T-helper 1 cell treated with Interleukin-12 subunit alpha and Interleukin-12 subunit beta and Interleukin-4 antibody, amounts not matched to agents 30 ng/mL and 1 ng/mL, for 36 hours (primary cell): ENCODE measurements around the gene LST1. TPM values are rescaled to one million over a fixed set of nuclear protein-coding genes. Genes with fewer than 3 reads are reported as not detected.

ENCODE experiments used
- intact Hi-C: fragments of 100-400 bp; cut with micrococcal nuclease; formaldehyde crosslinking; loops from one replicate; pipeline ENCODE4 v1.15.1; 2024
- total RNA-seq: library from RNA; stranded (reverse); gene quantifications from 2 replicates; pipeline ENCODE4 v1.2.3, GENCODE V29; 2022

The LST1 gene
- total RNA-seq, 1 donor from 2014 or later: 171 TPM

DNA sequence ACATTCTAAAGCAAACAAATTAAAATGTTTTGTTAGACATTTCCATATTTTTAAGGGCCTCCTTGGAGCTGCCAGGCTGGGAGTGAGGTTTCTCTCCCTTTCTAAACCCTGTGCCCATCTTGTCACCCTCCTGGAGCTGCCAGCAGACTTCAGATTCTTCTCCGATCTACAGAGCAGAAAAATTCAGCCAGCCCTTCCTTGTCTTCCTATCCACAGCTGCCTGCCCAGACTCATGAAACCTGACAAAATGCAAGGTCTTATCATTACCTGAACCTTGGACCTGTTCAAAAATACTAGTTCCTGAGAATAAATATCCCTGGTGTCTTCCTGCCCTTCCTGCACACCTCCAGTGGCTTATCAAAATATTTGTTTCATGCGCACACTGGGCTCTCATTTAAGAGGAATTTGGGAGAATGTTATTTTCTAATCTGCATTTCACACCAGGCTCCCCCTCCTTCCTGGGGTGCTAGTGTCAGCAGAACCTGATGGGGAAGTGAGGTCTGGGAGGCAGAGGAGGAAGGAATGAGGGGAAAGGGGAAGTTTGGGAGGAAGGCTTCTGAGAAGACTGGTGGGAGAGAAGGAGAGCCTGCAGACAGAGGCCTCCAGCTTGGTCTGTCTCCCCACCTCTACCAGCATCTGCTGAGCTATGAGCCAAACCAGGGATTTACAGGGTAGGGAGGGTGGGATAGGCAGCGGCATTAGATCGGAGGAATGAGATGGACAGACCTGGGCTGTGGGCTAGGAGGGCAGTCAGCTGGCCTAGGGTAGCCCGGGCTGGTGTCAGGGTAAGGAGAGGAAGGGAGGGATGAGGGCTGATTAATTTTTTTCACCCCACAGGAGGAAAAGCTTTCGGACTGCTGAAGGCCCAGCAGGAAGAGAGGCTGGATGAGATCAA is 28.9 kb downstream of the LST1 start, which contains the start of gene AIF1:
TSS of gene AIF1 (plus strand) at position 551 of the 895 bp plus-strand sequence. CDS start at position 647, 96 bp downstream.
- intact Hi-C loops: no loop called here

GRCh38 chr6:31615748-31616147 is 29.7 kb downstream of the LST1 start:
- intact Hi-C loops: no loop called here

DNA sequence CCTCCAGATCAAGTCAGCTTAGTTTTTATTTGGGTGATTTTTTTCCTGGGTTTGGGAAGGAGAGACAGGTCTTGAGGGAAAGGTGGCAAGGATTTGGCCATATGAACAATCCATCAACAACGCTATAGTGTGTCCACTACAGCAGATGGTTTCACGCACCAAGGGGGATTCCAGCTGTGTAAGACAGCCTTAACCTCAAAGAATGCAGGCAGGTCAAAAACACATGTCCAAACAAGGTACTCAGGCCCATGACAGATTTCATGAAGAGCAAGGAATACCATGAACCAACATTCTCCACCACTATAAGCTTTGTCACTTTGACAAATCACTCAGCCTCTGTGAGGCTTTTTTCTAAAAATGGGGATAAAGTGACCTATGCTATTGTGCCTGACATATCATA is 30.9 kb downstream of the LST1 start:
- intact Hi-C loops: no loop called here

DNA sequence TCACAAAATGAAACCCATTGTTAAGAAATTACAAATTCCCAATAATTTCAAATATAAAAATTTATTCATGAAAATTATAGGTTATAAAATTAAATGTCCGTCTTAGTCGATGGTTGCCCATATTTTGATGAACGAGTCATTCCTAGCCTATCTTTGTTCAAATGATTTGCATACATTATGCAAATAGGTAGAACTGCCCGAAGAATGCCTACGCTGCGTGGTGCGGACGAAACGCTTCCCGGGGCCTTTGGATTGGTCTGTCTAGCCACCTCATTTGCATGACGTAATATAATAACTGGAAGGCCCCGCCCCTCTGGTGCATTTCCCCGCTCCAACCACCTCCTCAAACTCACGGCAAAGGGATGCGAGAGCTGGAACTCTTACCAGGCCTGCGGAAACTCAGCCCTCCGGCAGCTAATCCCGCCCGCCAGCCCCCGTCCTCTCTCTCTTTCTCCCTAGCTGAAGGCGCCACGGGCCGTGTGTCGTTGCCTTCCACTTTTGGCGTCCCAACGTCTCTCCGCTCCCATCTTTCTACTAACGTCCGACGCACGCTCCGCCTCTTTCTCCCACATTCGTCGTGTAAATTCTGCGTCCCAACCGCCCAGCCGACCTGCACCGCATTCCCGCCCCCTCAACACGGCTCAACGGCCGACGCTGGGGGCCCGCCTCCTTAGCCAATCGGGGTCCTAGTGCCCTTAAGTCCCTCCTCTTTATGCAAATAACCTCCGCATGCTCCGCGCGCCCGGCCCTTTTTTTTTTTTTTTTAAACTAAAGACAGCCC is 33.9 kb downstream of the LST1 start:
- intact Hi-C loops: loop anchor here (1.0 to 5.0 kb wide), 21 partner anchors 32 to 900 kb away; partner anchors contain the start of genes ABHD16A, ATF6B, BAG6 and CCHCR1

DNA sequence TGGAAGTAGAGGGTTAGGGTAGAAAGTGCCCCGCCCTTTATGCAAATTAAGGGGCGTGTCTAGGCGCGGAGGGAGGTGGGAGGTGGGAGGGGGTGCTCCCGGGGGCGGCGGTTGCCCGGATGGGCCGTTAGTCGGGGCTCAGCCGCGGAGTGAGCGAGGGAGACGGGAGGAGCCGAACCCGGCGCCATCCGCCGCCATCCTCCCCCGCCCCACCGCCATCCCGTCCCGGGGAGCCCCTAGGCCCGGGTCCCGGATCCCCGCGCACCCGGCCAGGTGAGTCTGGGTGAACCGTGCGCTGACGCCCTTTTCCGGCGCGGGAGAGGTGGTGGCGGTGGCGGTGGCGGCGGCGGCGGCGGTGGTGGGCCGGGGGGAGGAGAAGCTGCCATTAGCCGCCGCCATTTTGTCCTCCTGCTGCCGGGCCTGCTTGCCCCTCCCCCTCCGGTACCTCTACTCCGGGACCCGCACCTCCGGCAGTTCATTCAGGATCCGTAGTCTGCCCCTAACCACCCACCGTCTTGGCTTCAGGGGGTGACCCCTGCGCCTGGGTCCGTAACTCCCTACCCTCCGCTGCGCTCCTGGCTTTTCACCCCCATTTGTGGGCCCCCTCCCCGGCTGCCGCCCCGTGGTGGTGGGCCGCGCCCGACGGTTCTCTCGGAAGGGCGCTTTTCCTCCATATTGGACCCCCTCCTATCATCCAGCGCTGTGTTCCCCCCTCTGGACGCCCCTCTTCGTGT is 34.7 kb downstream of the LST1 start, which contains the start of gene PRRC2A:
TSS of gene PRRC2A (plus strand) at position 130 of the 734 bp plus-strand sequence. CDS start 2,075 bp downstream, outside the sequence.
- intact Hi-C loops: loop anchor here (1.0 to 5.0 kb wide), 21 partner anchors 32 to 900 kb away; partner anchors contain the start of genes ABHD16A, ATF6B, BAG6 and CCHCR1

- intact Hi-C loops: loop anchor here (2.0 to 5.0 kb wide), 4 partner anchors 41 to 464 kb away; partner anchors contain the start of genes CCHCR1, HSPA1B, NELFE and SKIC2
These were observed 35.4 kb downstream of the LST1 start for GRCh38 chr6:31621320-31621939.

- intact Hi-C loops: loop anchor here (2.0 to 5.0 kb wide), 4 partner anchors 41 to 465 kb away; partner anchors contain the start of genes CCHCR1, HSPA1B, NELFE and SKIC2
These were observed 35.9 kb downstream of the LST1 start for GRCh38 chr6:31621991-31622390.

- intact Hi-C loops: loop anchor here (5.0 kb wide), 1 partner anchor 465 kb away; the partner anchor contains the start of genes CCHCR1 and TCF19
These were observed 36.6 kb downstream of the LST1 start for GRCh38 chr6:31622684-31623091.

GRCh38 chr6:31624070-31624469 is 38.0 kb downstream of the LST1 start:
- intact Hi-C loops: loop anchor here (5.0 kb wide), 1 partner anchor 467 kb away; the partner anchor contains the start of genes CCHCR1 and TCF19

- intact Hi-C loops: no loop called here
These were observed 40.9 kb downstream of the LST1 start for GRCh38 chr6:31626952-31627351.

GRCh38 chr6:31627690-31628287 is 41.7 kb downstream of the LST1 start:
- intact Hi-C loops: no loop called here

DNA sequence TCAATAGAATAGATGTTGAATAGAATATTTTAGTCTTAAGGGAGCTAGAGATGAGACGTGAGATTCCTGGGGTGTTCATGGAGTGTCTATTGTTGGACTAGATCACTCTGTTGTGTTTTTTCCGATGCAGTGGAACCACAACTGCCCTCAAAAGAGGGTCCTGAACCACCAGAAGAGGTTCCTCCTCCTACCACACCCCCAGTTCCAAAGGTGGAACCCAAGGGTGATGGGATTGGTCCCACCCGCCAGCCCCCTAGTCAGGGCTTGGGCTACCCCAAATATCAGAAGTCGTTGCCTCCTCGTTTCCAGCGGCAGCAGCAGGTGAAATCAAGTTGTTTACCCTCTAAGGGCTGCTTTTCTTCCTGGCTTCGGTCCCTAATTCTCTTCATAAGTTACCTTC is 42.9 kb downstream of the LST1 start:
- intact Hi-C loops: no loop called here

GRCh38 chr6:31630177-31630934 is 44.3 kb downstream of the LST1 start:
- intact Hi-C loops: no loop called here

- intact Hi-C loops: no loop called here
These were observed 45.1 kb downstream of the LST1 start for GRCh38 chr6:31631209-31631608.

GRCh38 chr6:31631681-31632278 is 45.7 kb downstream of the LST1 start:
- intact Hi-C loops: no loop called here

- intact Hi-C loops: no loop called here
These were observed 46.3 kb downstream of the LST1 start for GRCh38 chr6:31632279-31632946.

- intact Hi-C loops: no loop called here
These were observed 47.4 kb downstream of the LST1 start for GRCh38 chr6:31633447-31633846.

GRCh38 chr6:31634131-31634530 is 48.1 kb downstream of the LST1 start:
- intact Hi-C loops: no loop called here
